Peyer's patch (tissue), 4 donors: ENCODE results near the gene PIK3R5.

Experiments used
- CTCF ChIP-seq, 6 experiments: fragments of 450-650 bp in 4 of 6; fragments of 200-600 bp in 2 of 6; sonication (generic) in 1 of 6; IDR thresholded peaks; one replicate each; pipeline ENCODE4 v1.5.1; 2017 to 2019; ENCODE audit warnings: antibody characterized with exemption in 6 of 6, mild to moderate bottlenecking in 3 of 6, moderate library complexity in 1 of 6
- POLR2A ChIP-seq, 2 donors: fragments of 450-650 bp; IDR thresholded peaks; one replicate each; pipeline ENCODE4 v1.5.1; 2017; ENCODE audit warnings: antibody characterized with exemption in 2 of 2, mild to moderate bottlenecking in 2 of 2, moderate library complexity in 2 of 2

GRCh38 chr17:8913879-8914278 lies 51.6 kb downstream of the PIK3R5 start:
- TF ChIP-seq POLR2A (IDR thresholded peaks at IDR 0.05) = no peak
- TF ChIP-seq CTCF (IDR thresholded peaks at IDR 0.05) = no peak
